Natural killer cell (primary cell): ENCODE data around the gene CHAF1B. TPM values are rescaled to one million over a fixed set of nuclear protein-coding genes. Genes with fewer than 3 reads are reported as not detected.

Experiments
- ATAC-seq, 3 donors: fragments of 150-1000 bp in 2 of 3; fragments of 200-7000 bp in 1 of 3; cut with Tn5 transposase; 1 replicate in 1 of 3; 2 replicates in 2 of 3; pipeline ENCODE4 v1.10.0; 2021; ENCODE audit warnings: mild to moderate bottlenecking in 2 of 3, moderate library complexity in 2 of 3
- DNase-seq, 2 donors: peaks; one replicate each; pipeline versions ENCODE4 v3.0.0 to v3.0.0-alpha.2; 2013 to 2021; ENCODE audit warnings: mixed read lengths in 1 of 2
- H3K27ac ChIP-seq: one replicate; pipeline ENCODE4 v1.5.1; 2013; ENCODE audit warnings: mild to moderate bottlenecking, low read length
- H3K27me3 ChIP-seq: one replicate; pipeline ENCODE4 v1.6.1; 2013; ENCODE audit warnings: low read length; ENCODE audit not compliant: control insufficient read depth, insufficient read depth
- H3K36me3 ChIP-seq: one replicate; pipeline ENCODE4 v1.6.1; 2013; ENCODE audit warnings: low read length; ENCODE audit not compliant: control insufficient read depth, insufficient read depth
- H3K4me1 ChIP-seq: one replicate; pipeline ENCODE4 v1.6.1; 2013; ENCODE audit warnings: low read length; ENCODE audit not compliant: control insufficient read depth, insufficient read depth
- H3K4me3 ChIP-seq: one replicate; pipeline ENCODE4 v1.5.1; 2013; ENCODE audit warnings: low read length
- H3K9me3 ChIP-seq: one replicate; pipeline ENCODE4 v1.6.1; 2013; ENCODE audit warnings: low read length; ENCODE audit not compliant: control insufficient read depth, insufficient read depth
- H3K27ac Mint-ChIP-seq, 2 donors: one replicate each; pipeline ENCODE4 v1.8.0; 2022; ENCODE audit warnings: mild to moderate bottlenecking in 2 of 2, mixed read lengths in 2 of 2, moderate library complexity in 1 of 2
- H3K27me3 Mint-ChIP-seq, 2 donors: one replicate each; pipeline ENCODE4 v1.8.0; 2022; ENCODE audit warnings: low read depth in 2 of 2, mixed read lengths in 2 of 2
- H3K36me3 Mint-ChIP-seq: one replicate; pipeline ENCODE4 v1.8.0; 2022; ENCODE audit warnings: mixed read lengths
- H3K4me1 Mint-ChIP-seq, 2 donors: one replicate each; pipeline ENCODE4 v1.8.0; 2022; ENCODE audit warnings: mixed read lengths in 2 of 2
- H3K4me3 Mint-ChIP-seq: one replicate; pipeline ENCODE4 v1.8.0; 2022; ENCODE audit warnings: mild to moderate bottlenecking, moderate library complexity, mixed read lengths
- H3K9me3 Mint-ChIP-seq, 2 donors: one replicate each; pipeline ENCODE4 v1.8.0; 2022; ENCODE audit warnings: mixed read lengths in 2 of 2
- WGBS: methylation state at CpG from one replicate; pipeline ENCODE4 v1.1.7; 2013; ENCODE audit warnings: missing lambda C conversion rate; ENCODE audit not compliant: insufficient coverage; 5-methylcytosine and 5-hydroxymethylcytosine counted together
- intact Hi-C: fragments of 100-400 bp; cut with micrococcal nuclease; formaldehyde crosslinking; loops from one replicate; pipeline ENCODE4 v1.14.2; 2022
- total RNA-seq, 4 donors: library from RNA; stranded (reverse); fragments of 120-200 nt in 1 of 4; gene quantifications; one replicate each; pipeline versions ENCODE4 v1.2.3 to v1.2.4, GENCODE V29; 2013 to 2022
- TF ChIP-seq, protein P1 (sequence below): fragments of 200-600 bp; IDR thresholded peaks from one replicate; pipeline ENCODE4 v1.8.0; 2022; ENCODE audit warnings: antibody characterized with exemption

The CHAF1B gene
- total RNA-seq, 3 donors from 2014 or later (not counting 1 experiment from before 2014, with no cell fraction given), result 7.6 to 7.9 (median 7.7) TPM

GRCh38 chr21:36437745-36438128 is 52.5 kb downstream of the CHAF1B start:
- 25% methylated on average over 6 of the region's 6 CpGs for WGBS
- Mint-ChIP-seq H3K36me3 (no peaks in the 10 kb centered on the region), H3K27ac (no peak overlapping the region), H3K4me1 (no peaks in the 10 kb centered on the region), H3K4me3 (no peak overlapping the region), H3K27me3 (peaks cover 0 to 2% of the 10 kb centered on the region in 2 donors), H3K9me3 (no peaks in the 10 kb centered on the region)
- Histone ChIP-seq H3K4me3 (no peak overlapping the region), H3K27ac (no peak overlapping the region), H3K27me3 (no peaks in the 10 kb centered on the region), H3K9me3 (no peaks in the 10 kb centered on the region), H3K4me1 (no peaks in the 10 kb centered on the region), H3K36me3 (no peaks in the 10 kb centered on the region)
- ATAC-seq (peak in 1 of 3 donors; percentile 44), DNase-seq (no peak)
- TF ChIP-seq, protein P1, sequence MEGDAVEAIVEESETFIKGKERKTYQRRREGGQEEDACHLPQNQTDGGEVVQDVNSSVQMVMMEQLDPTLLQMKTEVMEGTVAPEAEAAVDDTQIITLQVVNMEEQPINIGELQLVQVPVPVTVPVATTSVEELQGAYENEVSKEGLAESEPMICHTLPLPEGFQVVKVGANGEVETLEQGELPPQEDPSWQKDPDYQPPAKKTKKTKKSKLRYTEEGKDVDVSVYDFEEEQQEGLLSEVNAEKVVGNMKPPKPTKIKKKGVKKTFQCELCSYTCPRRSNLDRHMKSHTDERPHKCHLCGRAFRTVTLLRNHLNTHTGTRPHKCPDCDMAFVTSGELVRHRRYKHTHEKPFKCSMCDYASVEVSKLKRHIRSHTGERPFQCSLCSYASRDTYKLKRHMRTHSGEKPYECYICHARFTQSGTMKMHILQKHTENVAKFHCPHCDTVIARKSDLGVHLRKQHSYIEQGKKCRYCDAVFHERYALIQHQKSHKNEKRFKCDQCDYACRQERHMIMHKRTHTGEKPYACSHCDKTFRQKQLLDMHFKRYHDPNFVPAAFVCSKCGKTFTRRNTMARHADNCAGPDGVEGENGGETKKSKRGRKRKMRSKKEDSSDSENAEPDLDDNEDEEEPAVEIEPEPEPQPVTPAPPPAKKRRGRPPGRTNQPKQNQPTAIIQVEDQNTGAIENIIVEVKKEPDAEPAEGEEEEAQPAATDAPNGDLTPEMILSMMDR, result no peak
- intact Hi-C loops, result no loop called here

DNA sequence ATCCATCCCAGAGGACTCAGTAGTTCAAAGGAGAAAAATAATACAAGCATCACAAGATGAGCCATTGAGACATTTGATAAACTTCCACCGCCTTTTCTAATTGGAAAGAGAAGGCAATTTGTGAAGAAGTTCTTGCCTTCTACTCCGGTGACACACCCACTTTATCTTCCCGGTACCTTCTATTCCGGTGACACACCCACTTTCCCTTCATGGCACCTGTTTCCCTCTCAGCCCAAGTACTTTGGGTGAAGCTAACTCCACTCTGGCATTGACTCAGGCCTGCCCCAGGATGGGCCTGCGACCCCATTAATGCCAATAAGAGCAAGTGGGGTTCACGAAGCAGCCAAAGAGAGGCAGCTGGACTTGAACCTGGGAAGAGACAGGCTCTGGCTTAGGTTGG is 56.5 kb downstream of the CHAF1B start:
- no peaks in the 10 kb centered on the region for H3K4me1 ChIP-seq
- Mint-ChIP-seq H3K4me3 (no peak overlapping the region), H3K27me3 (no peaks in the 10 kb centered on the region), H3K9me3 (no peaks in the 10 kb centered on the region), H3K27ac (no peak overlapping the region), H3K36me3 (no peaks in the 10 kb centered on the region), H3K4me1 (no peaks in the 10 kb centered on the region)
- intact Hi-C loops, result no loop called here
- H3K9me3 ChIP-seq, result no peaks in the 10 kb centered on the region
- H3K27me3 ChIP-seq, result no peaks in the 10 kb centered on the region
- no peak overlapping the region for H3K4me3 ChIP-seq
- DNase-seq (no peak), ATAC-seq (no peak)
- no peak overlapping the region for H3K27ac ChIP-seq
- no peaks in the 10 kb centered on the region for H3K36me3 ChIP-seq
- WGBS, result 95% methylated on average over 6 of the region's 6 CpGs
- TF ChIP-seq, protein P1, result no peak

GRCh38 chr21:36446301-36446700 is 61.1 kb downstream of the CHAF1B start:
- TF ChIP-seq, protein P1, result no peak
- Mint-ChIP-seq H3K4me3 (no peak overlapping the region), H3K9me3 (no peaks in the 10 kb centered on the region), H3K4me1 (no peaks in the 10 kb centered on the region), H3K36me3 (no peaks in the 10 kb centered on the region), H3K27ac (no peak overlapping the region), H3K27me3 (peaks cover 0 to 6% of the 10 kb centered on the region in 2 donors)
- no peak overlapping the region for H3K27ac ChIP-seq
- no peaks in the 10 kb centered on the region for H3K9me3 ChIP-seq
- 93% methylated on average over 10 of the region's 10 CpGs for WGBS
- DNase-seq, result no peak
- no peaks in the 10 kb centered on the region for H3K27me3 ChIP-seq
- ATAC-seq, result no peak
- no peaks in the 10 kb centered on the region for H3K4me1 ChIP-seq
- H3K4me3 ChIP-seq, result no peak overlapping the region
- H3K36me3 ChIP-seq, result no peaks in the 10 kb centered on the region
- intact Hi-C loops, result no loop called here

DNA sequence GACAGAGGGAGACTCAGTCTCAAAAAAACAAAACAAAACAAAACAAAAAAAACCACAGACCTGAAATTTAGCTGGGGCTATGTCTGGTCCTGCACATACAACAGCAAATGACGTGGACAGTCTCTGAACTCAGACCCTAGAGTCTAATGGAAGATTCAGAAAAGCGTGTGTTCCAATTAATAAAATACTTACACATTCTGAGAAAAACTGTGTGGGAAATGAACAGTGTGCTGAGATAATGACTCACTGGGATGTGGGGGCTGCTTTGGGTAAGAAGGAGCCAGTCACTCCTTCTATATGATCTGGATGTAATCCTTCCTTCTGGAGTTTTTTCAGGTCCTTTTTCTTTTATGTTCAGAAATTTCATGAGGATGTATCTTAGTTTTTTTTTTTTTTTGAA is 65.3 kb downstream of the CHAF1B start:
- intact Hi-C loops, result no loop called here
- Mint-ChIP-seq H3K4me3 (no peak overlapping the region), H3K27ac (no peak overlapping the region), H3K27me3 (peaks cover 0 to 10% of the 10 kb centered on the region in 2 donors), H3K36me3 (no peaks in the 10 kb centered on the region), H3K4me1 (no peaks in the 10 kb centered on the region), H3K9me3 (no peaks in the 10 kb centered on the region)
- WGBS, result 91% methylated on average over 1 of the region's 2 CpGs
- Histone ChIP-seq H3K27me3 (no peaks in the 10 kb centered on the region), H3K4me3 (no peak overlapping the region), H3K36me3 (no peaks in the 10 kb centered on the region), H3K4me1 (no peaks in the 10 kb centered on the region), H3K9me3 (no peaks in the 10 kb centered on the region), H3K27ac (no peak overlapping the region)
- TF ChIP-seq, protein P1, result no peak
- ATAC-seq, result no peak
- no peak for DNase-seq
